IMR-90 (cell line): Measurements from ENCODE around the gene TOMM6. TPM values are rescaled to one million over a fixed set of nuclear protein-coding genes. Genes with fewer than 3 reads are reported as not detected.

Source experiments
- ATAC-seq: fragments of 200-7000 bp; cut with Tn5 transposase; 2 replicates; pipeline ENCODE4 v1.9.1; 2020; ENCODE audit warnings: low read depth, mild to moderate bottlenecking, moderate library complexity
- BruUV-seq: library from RNA; stranded (reverse); fragments of 400-500 nt; replicated peaks from 2 replicates; lab custom pipeline; 2021; lab: Mats Ljungman, UMichigan
- CTCF ChIA-PET: fragments of 300-600 bp; formaldehyde crosslinking; extraction: SDS; loops from one replicate; lab custom pipeline; 2021; ENCODE audit warnings: antibody characterized with exemption; lab: Yijun Ruan, JAX
- POLR2A ChIA-PET: fragments of 300-600 bp; sonication (Branson Sonifier 250); formaldehyde crosslinking; loops from one replicate; lab custom pipeline; 2022; ENCODE audit warnings: antibody characterized with exemption; ENCODE audit not compliant: unreplicated experiment; lab: Charles Lee
- DNase-seq: peaks from one replicate; pipeline ENCODE4 v3.0.0; 2013
- H2AFZ ChIP-seq: replicated peaks from 2 replicates; pipeline ENCODE3; 2013; ENCODE audit warnings: low read length, mild to moderate bottlenecking; ENCODE audit not compliant: poor library complexity
- H2AK5ac ChIP-seq: 2 replicates; pipeline ENCODE4 v1.6.1; 2013; ENCODE audit warnings: low read depth, low read length, inconsistent platforms
- H2AK9ac ChIP-seq: replicated peaks from 2 replicates; pipeline ENCODE3; 2013; ENCODE audit warnings: mild to moderate bottlenecking, low read depth, low read length, moderate library complexity; ENCODE audit not compliant: poor library complexity
- H2BK120ac ChIP-seq: 2 replicates; pipeline ENCODE4 v1.6.1; 2013; ENCODE audit warnings: low read depth, low read length, inconsistent platforms
- H2BK15ac ChIP-seq: 3 replicates; pipeline ENCODE4 v1.6.1; 2013; ENCODE audit warnings: low read depth, low read length, inconsistent platforms
- H2BK20ac ChIP-seq: 2 replicates; pipeline ENCODE4 v1.6.1; 2013; ENCODE audit warnings: low read depth, mild to moderate bottlenecking, inconsistent platforms, low read length, moderate library complexity
- H2BK5ac ChIP-seq: 2 replicates; pipeline ENCODE4 v1.6.1; 2013; ENCODE audit warnings: mild to moderate bottlenecking, low read depth, low read length, inconsistent platforms; ENCODE audit not compliant: poor library complexity, severe bottlenecking
- H3K14ac ChIP-seq: replicated peaks from 2 replicates; pipeline ENCODE4 v1.6.1; 2013; ENCODE audit warnings: low read depth, low read length, inconsistent platforms
- H3K18ac ChIP-seq: 2 replicates; pipeline ENCODE4 v1.6.1; 2013; ENCODE audit warnings: low read depth, low read length, control low read depth
- H3K23ac ChIP-seq: 2 replicates; pipeline ENCODE4 v1.6.1; 2013; ENCODE audit warnings: low read depth, low read length, inconsistent platforms
- H3K27ac ChIP-seq: 2 replicates; pipeline ENCODE4 v1.5.1; 2013; ENCODE audit warnings: mild to moderate bottlenecking, control low read depth, low read length; ENCODE audit not compliant: insufficient read depth
- H3K27me3 ChIP-seq: 2 replicates; pipeline ENCODE4 v1.6.1; 2013; ENCODE audit warnings: low read length; ENCODE audit not compliant: control insufficient read depth, insufficient read depth
- H3K36me3 ChIP-seq: 2 replicates; pipeline ENCODE4 v1.6.1; 2013; ENCODE audit warnings: low read length, mixed read lengths; ENCODE audit not compliant: control insufficient read depth, insufficient read depth
- H3K4ac ChIP-seq: 2 replicates; pipeline ENCODE4 v1.6.1; 2013; ENCODE audit warnings: low read depth, low read length, inconsistent platforms
- H3K4me1 ChIP-seq: 2 replicates; pipeline ENCODE4 v1.6.1; 2013; ENCODE audit warnings: low read length, mixed read lengths; ENCODE audit not compliant: control insufficient read depth, insufficient read depth
- H3K4me2 ChIP-seq: 2 replicates; pipeline ENCODE4 v1.6.1; 2013; ENCODE audit warnings: low read depth, mild to moderate bottlenecking, control low read depth, low read length, moderate library complexity
- H3K4me3 ChIP-seq: 2 replicates; pipeline ENCODE4 v1.5.1; 2013; ENCODE audit warnings: low read depth, mild to moderate bottlenecking, control low read depth, low read length, moderate library complexity; ENCODE audit not compliant: insufficient read depth
- H3K56ac ChIP-seq: 2 replicates; pipeline ENCODE4 v1.6.1; 2013; ENCODE audit warnings: low read length, inconsistent platforms; ENCODE audit not compliant: insufficient read depth; ENCODE audit errors: extremely low read depth
- H3K79me1 ChIP-seq, 2 experiments: 2 replicates each; pipeline ENCODE4 v1.6.1; 2013; ENCODE audit warnings: low read length in 2 of 2, inconsistent platforms in 1 of 2, low read depth in 1 of 2
- H3K9ac ChIP-seq: 2 replicates; pipeline ENCODE4 v1.6.1; 2013; ENCODE audit warnings: low read depth, low read length, control low read depth
- H3K9me1 ChIP-seq: 2 replicates; pipeline ENCODE4 v1.6.1; 2013; ENCODE audit warnings: low read length, inconsistent platforms; ENCODE audit not compliant: insufficient read depth
- H3K9me3 ChIP-seq: 2 replicates; pipeline ENCODE4 v1.6.1; 2013; ENCODE audit warnings: low read length; ENCODE audit not compliant: control insufficient read depth, insufficient read depth
- H4K20me1 ChIP-seq: 2 replicates; pipeline ENCODE4 v1.6.1; 2013; ENCODE audit warnings: low read length, inconsistent platforms; ENCODE audit not compliant: insufficient read depth
- H4K5ac ChIP-seq: 2 replicates; pipeline ENCODE4 v1.6.1; 2013; ENCODE audit warnings: mild to moderate bottlenecking, low read depth, low read length, control low read depth
- H4K8ac ChIP-seq, 2 experiments: 2 replicates each; pipeline ENCODE4 v1.6.1; 2013; ENCODE audit warnings: low read depth in 2 of 2, low read length in 2 of 2, control low read depth in 1 of 2, inconsistent platforms in 1 of 2
- H4K91ac ChIP-seq: 2 replicates; pipeline ENCODE4 v1.6.1; 2013; ENCODE audit warnings: low read depth, low read length, inconsistent platforms; ENCODE audit not compliant: insufficient read depth
- FOS ChIP-seq: fragments of 150-350 bp; IDR thresholded peaks from 2 replicates; pipeline ENCODE4 v1.6.1; 2016; ENCODE audit warnings: low read depth, low read length
- MAFK ChIP-seq: IDR thresholded peaks from 2 replicates; pipeline ENCODE4 v1.6.1; 2012; ENCODE audit warnings: low read depth, low read length, improper control_type of control experiment
- SMC3 ChIP-seq: fragments of 150-350 bp; IDR thresholded peaks from 2 replicates; pipeline ENCODE4 v1.6.1; 2016; ENCODE audit warnings: low read depth, mild to moderate bottlenecking, antibody characterized with exemption, low read length, moderate library complexity
- WGBS, 2 experiments: methylation state at CpG; one replicate each; pipeline versions ENCODE4 v1.1.5 to v1.1.7; 2013; ENCODE audit warnings: missing lambda C conversion rate in 2 of 2; ENCODE audit not compliant: insufficient read length in 1 of 2; ENCODE audit errors: extremely low coverage in 2 of 2; 5-methylcytosine and 5-hydroxymethylcytosine counted together
- dilution Hi-C: fragments of 300-500 bp; cut with HindIII; formaldehyde crosslinking; loops from one replicate; pipeline ENCODE4 v1.14.3; 2018; ENCODE audit warnings: low sequenced_read_pairs; ENCODE audit not compliant: unreplicated experiment
- in situ Hi-C: fragments of 300-500 bp; cut with MboI; formaldehyde crosslinking; loops from 3 replicates; pipeline ENCODE4 v1.14.3; 2019; ENCODE audit warnings: low sequenced_read_pairs, inconsistent platforms, mixed read lengths
- intact Hi-C: fragments of 100-400 bp; cut with micrococcal nuclease; formaldehyde crosslinking; loops from 2 replicates; pipeline ENCODE4 v1.10.0; 2022
- polyA plus RNA-seq, 3 experiments: library from polyadenylated mRNA; depleted of rRNA; stranded (reverse); fragments of >200 nt; gene quantifications; 2 replicates each; pipeline ENCODE4 v1.2.3, GENCODE V29; 2012; ENCODE audit warnings: low replicate concordance in 1 of 3
- total RNA-seq: library from RNA; depleted of rRNA; stranded (reverse); fragments of >200 nt; gene quantifications from 2 replicates; pipeline ENCODE4 v1.2.3, GENCODE V29; 2012

The TOMM6 gene
- total and polyA plus RNA-seq, 2 of the 4 experiments (the other 2 are of a cell fraction) = 128 to 227 TPM

DNA sequence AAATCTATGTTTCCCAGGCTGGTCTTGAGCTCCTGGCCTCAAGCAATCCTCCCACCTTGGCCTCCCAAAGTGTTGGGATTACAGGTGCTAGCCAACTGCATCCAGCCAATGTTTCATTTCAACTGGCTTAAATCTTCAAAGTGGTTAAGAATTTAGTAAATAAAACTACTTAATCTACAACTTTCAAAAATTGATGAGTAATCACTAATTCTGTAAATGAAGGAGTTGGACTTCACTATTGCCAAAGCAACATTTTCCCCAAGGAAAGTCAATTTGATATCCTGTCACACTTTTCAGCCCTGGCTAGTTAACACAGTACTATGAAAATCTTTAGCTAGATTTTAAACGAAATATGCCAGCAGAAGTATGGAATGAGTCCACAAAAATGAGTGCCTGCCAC, 3.8 kb downstream of the TOMM6 start:
- Histone ChIP-seq H4K91ac (no peak overlapping the region), H3K4me1 (no peaks in the 10 kb centered on the region), H3K56ac (no peak overlapping the region), H4K5ac (no peak overlapping the region), H3K36me3 (peaks cover 21% of the 10 kb centered on the region), H3K18ac (no peak overlapping the region), H3K14ac (no peak overlapping the region), H4K20me1 (no peaks in the 10 kb centered on the region), H3K9ac (no peak overlapping the region), H2BK5ac (no peak overlapping the region), H3K4me2 (no peak overlapping the region), H3K23ac (no peak overlapping the region), H4K8ac (no peak overlapping the region), H3K27me3 (no peaks in the 10 kb centered on the region), H3K9me1 (0 out of 2 replicates have a peak, but pooled peaks cover 3% of the 10 kb centered on the region), H2AK9ac (no peak overlapping the region), H2BK120ac (no peak overlapping the region), H3K27ac (no peak overlapping the region), H3K4ac (no peak overlapping the region), H3K9me3 (no peaks in the 10 kb centered on the region), H2BK15ac (no peak overlapping the region), H2BK20ac (no peak overlapping the region), H3K4me3 (no peak overlapping the region), H3K79me1 (peaks cover 21 to 22% of the 10 kb centered on the region in 2 experiments), H2AK5ac (no peak overlapping the region), H2AFZ (no peak overlapping the region)
- TF ChIP-seq FOS (no peak), SMC3 (no peak), MAFK (peak; percentile 95)
- ATAC-seq = no peak
- in situ Hi-C loops = no loop called here
- WGBS, 2 experiments = no CpG with 5 or more reads among the region's 1 CpG
- BruUV-seq = no TSS peak
- ChIA-PET POLR2A (interaction anchor here (0.6 kb wide), 1 partner anchor 97 kb away, joined by 3 read pairs; no protein-coding TSS in a partner anchor), CTCF (interaction anchor here (1.1 kb wide), 1 partner anchor 10 kb away, joined by 4 read pairs; no protein-coding TSS in a partner anchor)
- dilution Hi-C loops = no loop called here
- intact Hi-C loops = no loop called here
- no peak for DNase-seq
